Right lobe of liver (tissue), 6 donors: ENCODE results near the gene ZBTB25. TPM values are rescaled to one million over a fixed set of nuclear protein-coding genes. Genes with fewer than 3 reads are reported as not detected.
"Not testable (repeated sequence)": the region's sequence is repeated elsewhere in the genome, so short reads cannot be mapped to it uniquely, and the experiment has no call there.

ENCODE experiments used
- ATAC-seq, 4 donors: fragments of 200-7000 bp; cut with Tn5 transposase; one replicate each; pipeline ENCODE4 v1.9.1; 2020; ENCODE audit warnings: mild to moderate bottlenecking in 4 of 4, moderate library complexity in 4 of 4
- DNase-seq, 3 donors: peaks; one replicate each; pipeline ENCODE4 v3.0.0-alpha.2; 2020
- H3K27ac ChIP-seq, 3 donors: fragments of 200-600 bp; one replicate each; pipeline ENCODE4 v1.8.0; 2022
- H3K27me3 ChIP-seq, 2 donors: fragments of 200-600 bp; one replicate each; pipeline ENCODE4 v1.8.0; 2022
- H3K36me3 ChIP-seq, 4 donors: fragments of 200-600 bp; sonication (generic) in 1 of 4; one replicate each; pipeline versions ENCODE4 v1.5.1 to v1.8.0; 2017 to 2022; ENCODE audit warnings: control low read depth in 1 of 4
- H3K4me1 ChIP-seq, 4 donors: fragments of 200-600 bp; sonication (generic) in 1 of 4; one replicate each; pipeline versions ENCODE4 v1.5.1 to v1.8.0; 2017 to 2022; ENCODE audit warnings: control low read depth in 1 of 4
- H3K4me3 ChIP-seq, 3 donors: fragments of 200-600 bp; one replicate each; pipeline ENCODE4 v1.8.0; 2022
- H3K9me3 ChIP-seq, 4 donors: fragments of 200-600 bp; sonication (generic) in 1 of 4; one replicate each; pipeline versions ENCODE4 v1.5.1 to v1.8.0; 2017 to 2022; ENCODE audit warnings: control low read depth in 1 of 4
- POLR2A ChIP-seq: fragments of 450-650 bp; IDR thresholded peaks from one replicate; pipeline ENCODE4 v1.6.1; 2017; ENCODE audit warnings: antibody characterized with exemption, mild to moderate bottlenecking
- WGBS: methylation state at CpG from one replicate; pipeline ENCODE4 v1.1.6; 2018; ENCODE audit warnings: low coverage, low lambda C conversion rate; ENCODE audit not compliant: insufficient coverage; ENCODE audit errors: missing lambda C conversion rate; 5-methylcytosine and 5-hydroxymethylcytosine counted together
- intact Hi-C, 2 donors: fragments of 100-400 bp; cut with DNase I; formaldehyde crosslinking; loops; one replicate each; pipeline versions ENCODE4 v1.11.2 to v1.14.1; 2022
- total RNA-seq, 6 experiments: library from RNA; depleted of rRNA in 2 of 6; stranded (reverse); fragments of >200 nt in 2 of 6; fragmentation: NEBNext Ultra II Directional in 3 of 6; extraction: Animal tissue kit (Norgen Biotek cat#: 25700) in 3 of 6; gene quantifications; one replicate each; pipeline versions ENCODE4 v1.1.0 to v1.2.4, GENCODE V29; 2016 to 2023
- TF ChIP-seq, protein P1 (sequence below), 4 donors: fragments of 200-600 bp in 3 of 4; fragments of 450-650 bp in 1 of 4; IDR thresholded peaks; one replicate each; pipeline versions ENCODE4 v1.5.1 to v1.8.0; 2016 to 2022; ENCODE audit warnings: antibody characterized with exemption in 4 of 4, mild to moderate bottlenecking in 2 of 4
- donor health status: DM: no; HTN: yes; CAD: no.
- donor health status: DM: no; HTN: no; CAD: no.
- donor health status: DM: no; HTN: no; CAD: no.
- donor health status: DM: no; HTN: yes; CAD: no.
- donor health status: DM: no; HTN: yes; CAD: no.

ZBTB25 gene
- total RNA-seq, 6 experiments from 2014 or later, result 5.5 to 6.2 (median 5.7) TPM

DNA sequence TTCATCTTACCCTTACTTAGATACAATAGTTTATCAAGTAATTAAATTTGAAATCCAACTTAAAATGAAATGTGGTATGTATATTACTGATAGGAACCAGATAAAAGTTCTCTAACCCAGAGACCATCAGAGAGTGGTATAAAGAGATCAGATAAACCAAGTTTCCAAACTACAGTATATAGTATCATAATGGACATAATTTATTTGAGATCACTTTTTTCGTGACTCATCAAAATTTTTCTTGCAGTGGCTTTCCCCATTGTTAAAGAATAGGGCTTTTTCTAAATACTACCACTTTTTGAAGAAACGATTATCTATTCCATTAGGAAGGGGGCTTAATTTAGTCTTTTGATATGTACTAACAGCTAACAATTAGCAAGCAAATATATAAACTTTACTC lies 21.7 kb upstream of the ZBTB25 start:
- no peak for TF ChIP-seq POLR2A
- TF ChIP-seq, protein P1, sequence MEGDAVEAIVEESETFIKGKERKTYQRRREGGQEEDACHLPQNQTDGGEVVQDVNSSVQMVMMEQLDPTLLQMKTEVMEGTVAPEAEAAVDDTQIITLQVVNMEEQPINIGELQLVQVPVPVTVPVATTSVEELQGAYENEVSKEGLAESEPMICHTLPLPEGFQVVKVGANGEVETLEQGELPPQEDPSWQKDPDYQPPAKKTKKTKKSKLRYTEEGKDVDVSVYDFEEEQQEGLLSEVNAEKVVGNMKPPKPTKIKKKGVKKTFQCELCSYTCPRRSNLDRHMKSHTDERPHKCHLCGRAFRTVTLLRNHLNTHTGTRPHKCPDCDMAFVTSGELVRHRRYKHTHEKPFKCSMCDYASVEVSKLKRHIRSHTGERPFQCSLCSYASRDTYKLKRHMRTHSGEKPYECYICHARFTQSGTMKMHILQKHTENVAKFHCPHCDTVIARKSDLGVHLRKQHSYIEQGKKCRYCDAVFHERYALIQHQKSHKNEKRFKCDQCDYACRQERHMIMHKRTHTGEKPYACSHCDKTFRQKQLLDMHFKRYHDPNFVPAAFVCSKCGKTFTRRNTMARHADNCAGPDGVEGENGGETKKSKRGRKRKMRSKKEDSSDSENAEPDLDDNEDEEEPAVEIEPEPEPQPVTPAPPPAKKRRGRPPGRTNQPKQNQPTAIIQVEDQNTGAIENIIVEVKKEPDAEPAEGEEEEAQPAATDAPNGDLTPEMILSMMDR (IDR thresholded peaks at IDR 0.05), result no peak
- Histone ChIP-seq H3K4me1 (no peaks in the 10 kb centered on the region), H3K36me3 (peaks cover 0 to 18% (median 6%) of the 10 kb centered on the region in 4 donors), H3K9me3 (no peaks in the 10 kb centered on the region), H3K4me3 (no peak overlapping the region), H3K27ac (no peak overlapping the region), H3K27me3 (no peaks in the 10 kb centered on the region)
- intact Hi-C loops, result no loop called here
- no peak for ATAC-seq
- DNase-seq, result no peak
- WGBS, result 100% methylated on average over 2 of the region's 2 CpGs

DNA sequence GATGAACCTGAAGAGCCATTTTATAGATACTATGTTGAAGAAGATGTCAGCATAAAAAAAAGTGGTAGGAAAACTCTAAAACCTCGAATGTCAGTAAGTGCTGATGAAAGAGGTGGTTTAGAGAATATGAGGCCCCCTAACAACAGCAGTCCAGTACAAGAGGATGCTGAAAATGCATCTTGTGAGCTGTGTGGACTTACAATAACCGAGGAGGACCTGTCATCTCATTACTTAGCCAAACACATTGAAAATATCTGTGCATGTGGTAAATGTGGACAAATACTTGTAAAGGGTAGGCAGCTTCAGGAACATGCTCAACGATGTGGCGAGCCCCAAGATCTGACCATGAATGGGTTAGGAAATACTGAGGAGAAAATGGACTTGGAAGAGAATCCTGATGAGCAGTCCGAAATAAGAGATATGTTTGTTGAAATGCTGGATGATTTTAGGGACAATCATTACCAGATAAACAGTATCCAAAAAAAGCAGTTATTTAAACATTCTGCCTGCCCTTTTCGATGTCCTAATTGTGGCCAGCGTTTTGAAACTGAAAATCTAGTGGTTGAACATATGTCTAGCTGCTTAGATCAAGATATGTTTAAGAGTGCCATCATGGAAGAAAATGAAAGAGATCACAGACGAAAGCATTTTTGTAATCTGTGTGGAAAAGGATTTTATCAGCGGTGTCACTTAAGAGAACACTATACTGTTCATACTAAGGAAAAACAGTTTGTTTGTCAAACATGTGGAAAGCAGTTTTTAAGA lies 19.1 kb upstream of the ZBTB25 start:
- no peaks in the 10 kb centered on the region for H3K4me1 ChIP-seq
- ATAC-seq (no peak), DNase-seq (no peak)
- no peak for TF ChIP-seq POLR2A
- TF ChIP-seq, protein P1 (IDR thresholded peaks at IDR 0.05), result no peak
- H3K36me3 ChIP-seq, result peaks cover 0 to 18% (median 6%) of the 10 kb centered on the region in 4 donors
- no peak overlapping the region for H3K27ac ChIP-seq
- H3K4me3 ChIP-seq, result no peak overlapping the region
- intact Hi-C loops, result no loop called here
- no peaks in the 10 kb centered on the region for H3K27me3 ChIP-seq
- 69% methylated on average over 9 of the region's 9 CpGs for WGBS
- H3K9me3 ChIP-seq, result no peaks in the 10 kb centered on the region

DNA sequence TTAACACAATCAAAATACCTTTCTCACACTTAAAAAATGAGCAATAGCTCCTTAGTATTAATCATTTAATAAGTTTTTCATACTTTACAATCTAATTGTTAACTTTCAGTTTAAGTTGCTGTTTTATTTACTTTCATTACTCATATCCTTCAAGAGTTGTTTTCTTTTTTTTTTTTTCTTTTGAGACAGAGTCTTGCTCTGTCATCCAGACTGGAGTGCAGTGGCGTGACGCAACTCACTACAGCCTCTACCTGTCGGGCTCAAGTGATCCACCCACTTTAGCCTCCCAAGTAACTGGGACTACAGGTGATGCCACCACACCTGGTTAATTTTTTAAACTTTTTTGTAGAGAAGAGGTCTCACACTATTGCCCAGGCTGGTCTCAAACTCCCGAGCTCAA lies 17.1 kb upstream of the ZBTB25 start:
- no peak overlapping the region for H3K4me3 ChIP-seq
- TF ChIP-seq, protein P1 (IDR thresholded peaks at IDR 0.05), result no peak
- TF ChIP-seq POLR2A, result no peak
- H3K36me3 ChIP-seq, result peaks cover 0 to 18% (median 6%) of the 10 kb centered on the region in 4 donors
- no peak overlapping the region for H3K27ac ChIP-seq
- no peak for DNase-seq
- intact Hi-C loops, result no loop called here
- 91% methylated on average over 4 of the region's 4 CpGs for WGBS
- no peaks in the 10 kb centered on the region for H3K27me3 ChIP-seq
- H3K9me3 ChIP-seq, result no peaks in the 10 kb centered on the region
- H3K4me1 ChIP-seq, result no peaks in the 10 kb centered on the region
- no peak for ATAC-seq

- Histone ChIP-seq H3K27me3 (no peaks in the 10 kb centered on the region), H3K4me3 (no peak overlapping the region), H3K9me3 (no peaks in the 10 kb centered on the region), H3K27ac (no peak overlapping the region), H3K36me3 (peaks cover 0 to 18% (median 6%) of the 10 kb centered on the region in 4 donors), H3K4me1 (peaks cover 0 to 5% (median 0%) of the 10 kb centered on the region in 4 donors)
- intact Hi-C loops, result no loop called here
- WGBS, result 93% methylated on average over 4 of the region's 4 CpGs
- TF ChIP-seq POLR2A, result no peak
- ATAC-seq (no peak), DNase-seq (no peak)
These were observed 14.6 kb upstream of the ZBTB25 start for GRCh38 chr14:64518229-64518628.

GRCh38 chr14:64517667-64518066 lies 14.0 kb upstream of the ZBTB25 start:
- DNase-seq, ATAC-seq, H3K27me3 ChIP-seq, H3K4me1 ChIP-seq, H3K4me3 ChIP-seq, H3K9me3 ChIP-seq, H3K27ac ChIP-seq, intact Hi-C loops: not testable (repeated sequence)
- WGBS, result 86% methylated on average over 1 of the region's 6 CpGs
- peaks cover 0 to 12% (median 5%) of the 10 kb centered on the region in 4 donors for H3K36me3 ChIP-seq
